COLO668 (cell line): ENCODE measurements around the gene MFSD12.

Experiments used
- DNase-seq: peaks from one replicate; lab custom pipeline; 2025; ENCODE audit not compliant: unreplicated experiment; lab: John Stamatoyannopoulos, UW

Gene MFSD12

GRCh38 chr19:3563709-3564524, 6.5 kb upstream of the MFSD12 start:
- no peak for DNase-seq

- DNase-seq, result peak; percentile 74
Observed at GRCh38 chr19:3556978-3557460, 367 bp downstream of the MFSD12 start.

- DNase-seq, result no peak
Observed at GRCh38 chr19:3556423-3556977, 886 bp downstream of the MFSD12 start.

GRCh38 chr19:3555653-3556422, 1.5 kb downstream of the MFSD12 start:
- DNase-seq, result no peak

GRCh38 chr19:3554254-3555083, 2.9 kb downstream of the MFSD12 start:
- no peak for DNase-seq

GRCh38 chr19:3551792-3552095, 5.6 kb downstream of the MFSD12 start:
- no peak for DNase-seq

GRCh38 chr19:3550947-3551791, 6.2 kb downstream of the MFSD12 start:
- no peak for DNase-seq

- DNase-seq, result no peak
Observed at GRCh38 chr19:3549816-3550215, 7.6 kb downstream of the MFSD12 start.

GRCh38 chr19:3548606-3549005, 8.8 kb downstream of the MFSD12 start:
- no peak for DNase-seq

GRCh38 chr19:3547767-3548282, 9.6 kb downstream of the MFSD12 start:
- no peak for DNase-seq

- peak; percentile 36 for DNase-seq
Observed at GRCh38 chr19:3547301-3547731, 10.1 kb downstream of the MFSD12 start.

- no peak for DNase-seq
Observed at GRCh38 chr19:3546119-3546518, 11.3 kb downstream of the MFSD12 start.

- DNase-seq, result no peak
Observed at GRCh38 chr19:3545669-3546034, 11.7 kb downstream of the MFSD12 start.

- DNase-seq, result peak; percentile 60
Observed at GRCh38 chr19:3544742-3545668, 12.4 kb downstream of the MFSD12 start.

GRCh38 chr19:3544058-3544376, 13.4 kb downstream of the MFSD12 start:
- DNase-seq, result no peak

- DNase-seq, result no peak
Observed at GRCh38 chr19:3543150-3544057, 14.0 kb downstream of the MFSD12 start.

GRCh38 chr19:3539756-3540118, 17.6 kb downstream of the MFSD12 start:
- DNase-seq, result no peak
